ENCODE data around the gene MLLT3. TPM values are rescaled to one million over a fixed set of nuclear protein-coding genes. Genes with fewer than 3 reads are reported as not detected.

The MLLT3 gene
- total RNA-seq, 1 experiment from 2014 or later = 21.6 TPM

GRCh38 chr9:20426019-20426418, 196.3 kb downstream of the MLLT3 start:
- H3K79me2 ChIP-seq (ENCODE audit: low read depth) = no peaks in the 10 kb centered on the region
- no peak overlapping the region for H2AFZ ChIP-seq
- CTCF ChIA-PET = no interaction called here
- no TSS peak for BruUV-seq (replicated peaks)
- H3K4me1 ChIP-seq (replicated peaks; ENCODE audit: insufficient read depth) = no peaks in the 10 kb centered on the region
- intact Hi-C loops (cut with micrococcal nuclease; ENCODE audit: unreplicated experiment) = no loop called here
- no peaks in the 10 kb centered on the region for H3F3A ChIP-seq (ENCODE audit: insufficient read depth, low read depth)
- no peaks in the 10 kb centered on the region for H3K36me3 ChIP-seq (ENCODE audit: low read depth)
- no peaks in the 10 kb centered on the region for H3K9me3 ChIP-seq (ENCODE audit: insufficient read depth, low read depth)
- TF ChIP-seq EZH2 (IDR thresholded peaks at IDR 0.05; ENCODE audit: low read depth) = no peak
- TF ChIP-seq CTCF (conservative IDR thresholded peaks at IDR 0.05) = no peak
- no peaks in the 10 kb centered on the region for H3K9me2 ChIP-seq (ENCODE audit: insufficient read depth)
- no peak overlapping the region for H3K27ac ChIP-seq
- no peaks in the 10 kb centered on the region for H3K27me3 ChIP-seq (ENCODE audit: insufficient read depth, low read depth)
- no peak for DNase-seq
- POLR2A ChIA-PET (ENCODE audit: unreplicated experiment) = no interaction called here
- no peak overlapping the region for H3K4me3 ChIP-seq
- H3K4me2 ChIP-seq = no peak overlapping the region
- H4K20me1 ChIP-seq (ENCODE audit: insufficient read depth) = no peaks in the 10 kb centered on the region

GRCh38 chr9:20419533-20419932, 202.8 kb downstream of the MLLT3 start:
- BruUV-seq (replicated peaks) = no TSS peak
- H3K4me1 ChIP-seq (replicated peaks; ENCODE audit: insufficient read depth) = no peaks in the 10 kb centered on the region
- TF ChIP-seq EZH2 (IDR thresholded peaks at IDR 0.05; ENCODE audit: low read depth) = no peak
- no peak for TF ChIP-seq CTCF (conservative IDR thresholded peaks at IDR 0.05)
- ChIA-PET POLR2A (ENCODE audit: unreplicated experiment) (no interaction called here), CTCF (no interaction called here)
- H3K79me2 ChIP-seq (ENCODE audit: low read depth) = no peaks in the 10 kb centered on the region
- H3K27me3 ChIP-seq (ENCODE audit: insufficient read depth, low read depth) = no peaks in the 10 kb centered on the region
- intact Hi-C loops (cut with micrococcal nuclease; ENCODE audit: unreplicated experiment) = no loop called here
- H3K9me2 ChIP-seq (ENCODE audit: insufficient read depth) = no peaks in the 10 kb centered on the region
- H3K4me2 ChIP-seq = no peak overlapping the region
- H2AFZ ChIP-seq = no peak overlapping the region
- H3K9me3 ChIP-seq (ENCODE audit: insufficient read depth, low read depth) = no peaks in the 10 kb centered on the region
- H4K20me1 ChIP-seq (ENCODE audit: insufficient read depth) = no peaks in the 10 kb centered on the region
- no peaks in the 10 kb centered on the region for H3K36me3 ChIP-seq (ENCODE audit: low read depth)
- no peak for DNase-seq
- H3F3A ChIP-seq (ENCODE audit: insufficient read depth, low read depth) = no peaks in the 10 kb centered on the region
- no peak overlapping the region for H3K27ac ChIP-seq
- no peak overlapping the region for H3K4me3 ChIP-seq

GRCh38 chr9:20418485-20418884, 203.8 kb downstream of the MLLT3 start:
- no peak overlapping the region for H3K4me3 ChIP-seq
- H3F3A ChIP-seq (ENCODE audit: insufficient read depth, low read depth) = no peaks in the 10 kb centered on the region
- no peaks in the 10 kb centered on the region for H4K20me1 ChIP-seq (ENCODE audit: insufficient read depth)
- TF ChIP-seq EZH2 (IDR thresholded peaks at IDR 0.05; ENCODE audit: low read depth) = no peak
- no peak for TF ChIP-seq CTCF (conservative IDR thresholded peaks at IDR 0.05)
- H3K27ac ChIP-seq = no peak overlapping the region
- no peaks in the 10 kb centered on the region for H3K9me2 ChIP-seq (ENCODE audit: insufficient read depth)
- DNase-seq = no peak
- POLR2A ChIA-PET (ENCODE audit: unreplicated experiment) = interaction anchor here (0.6 kb wide), 1 partner anchor 238 kb away, joined by 3 read pairs; no protein-coding TSS in a partner anchor
- H3K36me3 ChIP-seq (ENCODE audit: low read depth) = no peaks in the 10 kb centered on the region
- no peaks in the 10 kb centered on the region for H3K4me1 ChIP-seq (replicated peaks; ENCODE audit: insufficient read depth)
- H3K9me3 ChIP-seq (ENCODE audit: insufficient read depth, low read depth) = no peaks in the 10 kb centered on the region
- BruUV-seq (replicated peaks) = no TSS peak
- no peak overlapping the region for H3K4me2 ChIP-seq
- H2AFZ ChIP-seq = no peak overlapping the region
- CTCF ChIA-PET = no interaction called here
- no peaks in the 10 kb centered on the region for H3K27me3 ChIP-seq (ENCODE audit: insufficient read depth, low read depth)
- intact Hi-C loops (cut with micrococcal nuclease; ENCODE audit: unreplicated experiment) = no loop called here
- H3K79me2 ChIP-seq (ENCODE audit: low read depth) = no peaks in the 10 kb centered on the region
